ENCODE data around the gene PHF5A. TPM values are rescaled to one million over a fixed set of nuclear protein-coding genes. Genes with fewer than 3 reads are reported as not detected.
A peak's percentile ranks its signal among the peaks of the same experiment; 100 is the strongest.

Gene PHF5A, protein sequence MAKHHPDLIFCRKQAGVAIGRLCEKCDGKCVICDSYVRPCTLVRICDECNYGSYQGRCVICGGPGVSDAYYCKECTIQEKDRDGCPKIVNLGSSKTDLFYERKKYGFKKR
- total RNA-seq, result 50.6 and 53.3 TPM in 2 replicates

DNA sequence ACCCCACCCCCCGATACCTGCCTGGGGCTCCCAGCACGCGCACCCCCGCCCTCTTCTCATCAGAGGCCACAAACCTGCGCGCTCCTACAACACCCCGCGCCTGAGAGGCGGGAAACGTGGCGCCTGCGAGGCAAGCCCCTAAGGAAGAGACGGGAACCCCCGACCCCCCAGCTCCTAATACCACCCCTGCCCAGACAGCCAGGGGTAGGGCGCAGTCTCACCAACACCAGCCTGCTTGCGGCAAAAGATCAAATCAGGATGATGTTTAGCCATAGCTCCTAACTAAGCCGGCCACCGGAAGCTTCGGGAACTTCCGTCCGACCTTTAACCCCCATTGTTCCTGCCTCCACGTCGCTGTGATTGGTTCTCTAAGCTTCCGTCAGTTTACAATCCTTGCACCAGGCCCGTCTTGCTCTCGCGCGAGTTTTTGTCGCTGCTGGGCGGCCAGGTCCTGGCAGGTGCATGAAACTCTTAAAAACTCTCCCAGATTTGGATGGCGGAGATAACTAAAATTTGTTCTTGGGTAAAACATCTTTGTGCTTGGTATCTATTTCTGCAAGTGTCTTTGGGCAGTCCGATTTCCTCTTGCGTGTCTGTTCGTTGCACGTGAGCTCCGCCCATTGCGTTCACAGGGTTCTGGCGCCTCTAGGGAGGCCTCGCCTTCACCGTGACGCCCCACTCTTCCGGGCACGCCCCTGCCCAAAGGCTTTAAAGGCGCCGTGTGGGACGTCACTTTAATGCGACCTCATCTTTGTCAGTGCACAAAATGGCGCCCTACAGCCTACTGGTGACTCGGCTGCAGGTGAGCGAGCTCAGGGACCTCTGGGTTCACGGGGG, at the start of gene PHF5A, which contains the start of gene ACO2:
Gene PHF5A, minus strand, starts transcription at position 312 of the 837 bp plus-strand sequence. Its CDS starts 39 bp downstream, at position 273.
Gene ACO2, plus strand, starts transcription at position 737 of the 837 bp plus-strand sequence. Its CDS starts 30 bp downstream, at position 767.
- Histone ChIP-seq H3K4me3 (ENCODE audit: low read depth, low read length) (peak within 1 kb of the TSS; percentile 92), H3K36me3 (ENCODE audit: control insufficient read depth, insufficient read depth, low read length) (peaks cover 3% of the 10 kb centered on the region), H3K27me3 (ENCODE audit: control insufficient read depth, insufficient read depth, low read length) (no peaks in the 10 kb centered on the region)
- DNase-seq (ENCODE audit: low read depth), result peak; percentile 89
- TF ChIP-seq, protein P1, sequence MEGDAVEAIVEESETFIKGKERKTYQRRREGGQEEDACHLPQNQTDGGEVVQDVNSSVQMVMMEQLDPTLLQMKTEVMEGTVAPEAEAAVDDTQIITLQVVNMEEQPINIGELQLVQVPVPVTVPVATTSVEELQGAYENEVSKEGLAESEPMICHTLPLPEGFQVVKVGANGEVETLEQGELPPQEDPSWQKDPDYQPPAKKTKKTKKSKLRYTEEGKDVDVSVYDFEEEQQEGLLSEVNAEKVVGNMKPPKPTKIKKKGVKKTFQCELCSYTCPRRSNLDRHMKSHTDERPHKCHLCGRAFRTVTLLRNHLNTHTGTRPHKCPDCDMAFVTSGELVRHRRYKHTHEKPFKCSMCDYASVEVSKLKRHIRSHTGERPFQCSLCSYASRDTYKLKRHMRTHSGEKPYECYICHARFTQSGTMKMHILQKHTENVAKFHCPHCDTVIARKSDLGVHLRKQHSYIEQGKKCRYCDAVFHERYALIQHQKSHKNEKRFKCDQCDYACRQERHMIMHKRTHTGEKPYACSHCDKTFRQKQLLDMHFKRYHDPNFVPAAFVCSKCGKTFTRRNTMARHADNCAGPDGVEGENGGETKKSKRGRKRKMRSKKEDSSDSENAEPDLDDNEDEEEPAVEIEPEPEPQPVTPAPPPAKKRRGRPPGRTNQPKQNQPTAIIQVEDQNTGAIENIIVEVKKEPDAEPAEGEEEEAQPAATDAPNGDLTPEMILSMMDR (IDR thresholded peaks at IDR 0.05; ENCODE audit: insufficient read depth, low read length, poor library complexity, severe bottlenecking), result no peak

DNA sequence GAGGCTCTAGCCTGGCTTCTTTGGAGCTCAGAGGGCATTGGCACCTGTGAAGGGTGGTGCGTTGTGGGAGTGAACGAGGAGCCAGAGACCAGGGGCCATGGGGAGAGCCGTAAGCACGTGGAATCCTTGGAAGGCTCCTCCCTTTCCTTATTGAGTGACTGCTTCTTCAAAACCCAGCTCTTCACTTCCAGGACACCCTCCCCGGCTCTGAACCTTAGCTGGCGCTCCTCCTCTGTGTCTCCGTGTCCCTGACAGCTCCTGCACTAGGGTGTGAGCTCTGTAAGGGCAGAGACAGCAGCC, 49.5 kb upstream of the PHF5A start:
- Histone ChIP-seq H3K27me3 (ENCODE audit: control insufficient read depth, insufficient read depth, low read length) (no peaks in the 10 kb centered on the region), H3K36me3 (ENCODE audit: control insufficient read depth, insufficient read depth, low read length) (peaks cover 1% of the 10 kb centered on the region), H3K4me3 (ENCODE audit: low read depth, low read length) (no peak overlapping the region)
- no peak for DNase-seq (ENCODE audit: low read depth)
- TF ChIP-seq, protein P1 (IDR thresholded peaks at IDR 0.05; ENCODE audit: insufficient read depth, low read length, poor library complexity, severe bottlenecking), result no peak

DNA sequence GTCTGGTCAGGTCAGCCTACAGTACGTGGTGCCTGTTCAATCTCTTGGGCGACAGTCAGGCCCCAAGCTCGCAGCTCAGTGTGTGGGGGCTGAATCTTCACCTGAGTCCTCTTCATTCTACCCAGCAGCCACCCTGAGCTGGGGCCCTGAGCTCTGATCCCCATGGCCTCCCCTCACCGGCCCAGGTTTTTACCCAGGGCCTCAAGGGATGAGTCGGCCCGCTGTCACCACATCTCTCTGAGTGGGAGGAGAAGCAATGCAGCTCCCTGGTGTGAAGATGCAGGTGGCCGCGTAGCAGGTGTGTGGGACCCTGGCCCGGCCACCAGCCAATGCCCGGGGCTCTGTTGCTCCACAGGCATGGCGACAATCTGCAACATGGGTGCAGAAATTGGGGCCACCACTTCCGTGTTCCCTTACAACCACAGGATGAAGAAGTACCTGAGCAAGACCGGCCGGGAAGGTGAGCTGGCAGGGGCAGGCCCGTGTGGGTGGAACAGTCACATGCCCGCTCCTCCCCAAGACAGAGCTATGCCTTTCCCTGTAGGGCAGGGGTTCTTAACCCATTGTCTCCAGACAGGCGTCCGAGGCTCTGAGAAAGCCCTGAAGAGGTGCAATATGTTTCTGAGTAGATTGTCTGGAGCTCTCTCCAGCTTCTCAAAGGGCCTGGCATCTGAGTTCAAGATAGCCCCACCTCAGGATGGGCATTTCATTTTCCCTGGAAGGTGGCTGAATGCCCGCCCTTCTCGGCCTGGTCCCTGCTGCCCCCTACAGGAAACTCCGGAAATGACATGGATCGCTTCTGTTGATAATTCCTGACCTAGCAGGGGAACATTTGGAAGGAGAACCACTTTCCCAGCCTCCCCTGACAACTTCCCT, 48.9 kb upstream of the PHF5A start:
- H3K27me3 ChIP-seq (ENCODE audit: control insufficient read depth, insufficient read depth, low read length), result no peaks in the 10 kb centered on the region
- H3K36me3 ChIP-seq (ENCODE audit: control insufficient read depth, insufficient read depth, low read length), result peaks cover 1% of the 10 kb centered on the region
- TF ChIP-seq, protein P1 (IDR thresholded peaks at IDR 0.05; ENCODE audit: insufficient read depth, low read length, poor library complexity, severe bottlenecking), result peak; percentile 91
- no peak overlapping the region for H3K4me3 ChIP-seq (ENCODE audit: low read depth, low read length)
- peak; percentile 12 for DNase-seq (ENCODE audit: low read depth)

DNA sequence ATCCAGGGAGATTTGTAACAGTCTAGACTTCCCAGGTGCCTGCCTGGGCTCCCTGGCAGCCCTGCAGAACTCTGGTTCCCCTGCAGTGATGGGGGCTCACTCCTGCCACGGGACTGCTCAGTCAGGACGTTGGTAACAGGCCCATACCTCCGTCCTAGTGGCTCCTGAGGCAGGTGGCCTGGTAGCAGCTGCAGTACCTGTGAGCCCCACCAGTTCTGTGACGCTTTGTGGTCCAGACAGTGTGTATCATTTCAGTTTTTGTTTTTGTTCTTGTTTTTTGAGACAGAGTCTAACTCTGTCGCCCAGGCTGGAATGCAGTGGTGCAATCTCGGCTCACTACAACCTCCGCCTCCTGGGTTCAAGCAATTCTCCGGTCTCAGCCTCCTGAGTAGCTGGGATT, 48.0 kb upstream of the PHF5A start:
- DNase-seq (ENCODE audit: low read depth), result no peak
- no peaks in the 10 kb centered on the region for H3K27me3 ChIP-seq (ENCODE audit: control insufficient read depth, insufficient read depth, low read length)
- TF ChIP-seq, protein P1 (IDR thresholded peaks at IDR 0.05; ENCODE audit: insufficient read depth, low read length, poor library complexity, severe bottlenecking), result no peak
- H3K36me3 ChIP-seq (ENCODE audit: control insufficient read depth, insufficient read depth, low read length), result peaks cover 1% of the 10 kb centered on the region
- no peak overlapping the region for H3K4me3 ChIP-seq (ENCODE audit: low read depth, low read length)

DNA sequence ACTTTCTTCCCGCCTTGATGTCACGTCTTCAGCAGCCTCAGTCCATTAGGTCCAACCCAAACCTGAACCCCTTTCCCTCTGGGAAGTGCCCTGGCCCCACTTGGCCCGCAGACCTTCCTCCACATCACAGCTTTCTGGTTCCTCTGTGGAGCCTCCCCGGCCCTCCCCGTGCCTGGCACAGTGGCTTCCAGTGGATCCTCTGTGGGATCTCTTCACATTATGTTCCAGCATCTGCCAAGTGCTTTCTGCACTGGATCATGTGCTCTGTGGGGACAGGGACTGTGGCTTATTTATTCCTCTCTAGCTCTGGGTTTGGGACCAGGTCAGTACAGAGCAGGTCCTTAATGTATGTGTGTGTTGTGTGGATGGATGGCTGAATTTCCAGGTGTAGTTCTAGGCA, 44.9 kb upstream of the PHF5A start:
- H3K27me3 ChIP-seq (ENCODE audit: control insufficient read depth, insufficient read depth, low read length), result no peaks in the 10 kb centered on the region
- TF ChIP-seq, protein P1 (IDR thresholded peaks at IDR 0.05; ENCODE audit: insufficient read depth, low read length, poor library complexity, severe bottlenecking), result no peak
- H3K36me3 ChIP-seq (ENCODE audit: control insufficient read depth, insufficient read depth, low read length), result no peaks in the 10 kb centered on the region
- H3K4me3 ChIP-seq (ENCODE audit: low read depth, low read length), result no peak overlapping the region
- DNase-seq (ENCODE audit: low read depth), result no peak
